ENCODE results near the gene PTK6.
A peak's percentile ranks its signal among the peaks of the same experiment; 100 is the strongest.
"Not testable (repeated sequence)": the region's sequence is repeated elsewhere in the genome, so short reads cannot be mapped to it uniquely, and the experiment has no call there.

Gene PTK6

DNA sequence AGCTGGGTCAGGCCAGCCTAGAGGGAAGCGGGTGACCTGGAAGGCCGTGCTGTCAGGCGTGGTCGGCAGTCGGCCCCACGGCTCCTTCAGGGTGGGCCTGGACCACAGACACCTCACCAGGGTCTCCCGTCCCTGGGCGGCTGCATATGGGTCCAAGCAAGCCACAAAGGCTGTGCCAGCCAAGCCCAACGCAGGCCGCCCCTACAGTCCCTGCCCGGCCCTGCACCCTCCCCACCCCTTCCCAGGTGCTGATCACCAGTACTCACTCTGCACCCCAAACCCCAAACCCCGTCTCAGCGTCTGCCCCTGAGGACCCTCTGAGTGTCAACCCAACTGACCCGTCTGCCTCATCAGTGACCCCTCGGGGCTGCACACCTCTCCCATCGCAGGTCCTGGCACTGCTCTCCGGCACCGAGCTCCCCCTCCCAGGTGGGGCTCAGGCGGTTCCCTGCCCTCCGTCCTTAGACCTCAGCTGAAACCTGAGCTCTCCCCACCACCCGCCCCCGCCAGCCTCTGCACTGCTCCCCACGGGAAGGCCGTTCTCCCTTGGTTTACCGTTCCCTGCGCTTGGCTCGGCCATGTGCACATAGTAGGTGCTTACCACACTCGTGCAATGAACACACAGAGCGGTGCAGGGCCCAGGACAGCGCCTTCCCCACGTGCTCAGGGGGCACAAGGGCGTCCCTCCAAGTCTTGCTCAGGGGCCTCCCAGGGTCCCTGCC, 18.1 kb downstream of the PTK6 start:
- no peak for DNase-seq
- in situ Hi-C loops (cut with MboI; ENCODE audit: low pct_unique_long_range_greater_than_20kb, low sequenced_read_pairs) = no loop called here

DNA sequence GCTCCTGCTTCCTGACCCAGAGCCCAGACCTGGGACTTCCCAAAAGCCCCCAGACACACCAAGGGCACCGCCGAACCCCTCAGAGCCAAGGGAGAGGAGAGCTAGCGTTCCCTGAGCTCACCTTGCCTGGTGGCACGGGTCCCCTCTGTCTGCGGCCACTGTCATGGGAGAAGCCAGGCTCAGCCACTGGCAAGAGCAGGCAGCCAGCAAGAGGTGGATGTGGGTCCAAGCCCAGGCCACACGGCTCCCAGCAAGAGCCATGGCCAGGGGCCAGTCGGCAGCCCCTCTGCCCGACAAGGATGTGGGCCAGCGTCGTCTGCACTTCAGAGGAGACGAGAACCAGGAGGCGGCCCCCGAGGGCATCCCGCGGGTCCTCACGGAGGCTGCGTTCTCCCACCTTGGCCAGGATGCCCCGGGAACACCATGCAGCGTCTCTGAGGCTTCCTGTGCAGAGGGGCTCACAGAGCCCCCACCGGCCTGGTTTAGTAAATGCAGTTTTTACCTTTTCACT, 18.8 kb downstream of the PTK6 start:
- DNase-seq = no peak
- in situ Hi-C loops (cut with MboI; ENCODE audit: low pct_unique_long_range_greater_than_20kb, low sequenced_read_pairs) = no loop called here

DNA sequence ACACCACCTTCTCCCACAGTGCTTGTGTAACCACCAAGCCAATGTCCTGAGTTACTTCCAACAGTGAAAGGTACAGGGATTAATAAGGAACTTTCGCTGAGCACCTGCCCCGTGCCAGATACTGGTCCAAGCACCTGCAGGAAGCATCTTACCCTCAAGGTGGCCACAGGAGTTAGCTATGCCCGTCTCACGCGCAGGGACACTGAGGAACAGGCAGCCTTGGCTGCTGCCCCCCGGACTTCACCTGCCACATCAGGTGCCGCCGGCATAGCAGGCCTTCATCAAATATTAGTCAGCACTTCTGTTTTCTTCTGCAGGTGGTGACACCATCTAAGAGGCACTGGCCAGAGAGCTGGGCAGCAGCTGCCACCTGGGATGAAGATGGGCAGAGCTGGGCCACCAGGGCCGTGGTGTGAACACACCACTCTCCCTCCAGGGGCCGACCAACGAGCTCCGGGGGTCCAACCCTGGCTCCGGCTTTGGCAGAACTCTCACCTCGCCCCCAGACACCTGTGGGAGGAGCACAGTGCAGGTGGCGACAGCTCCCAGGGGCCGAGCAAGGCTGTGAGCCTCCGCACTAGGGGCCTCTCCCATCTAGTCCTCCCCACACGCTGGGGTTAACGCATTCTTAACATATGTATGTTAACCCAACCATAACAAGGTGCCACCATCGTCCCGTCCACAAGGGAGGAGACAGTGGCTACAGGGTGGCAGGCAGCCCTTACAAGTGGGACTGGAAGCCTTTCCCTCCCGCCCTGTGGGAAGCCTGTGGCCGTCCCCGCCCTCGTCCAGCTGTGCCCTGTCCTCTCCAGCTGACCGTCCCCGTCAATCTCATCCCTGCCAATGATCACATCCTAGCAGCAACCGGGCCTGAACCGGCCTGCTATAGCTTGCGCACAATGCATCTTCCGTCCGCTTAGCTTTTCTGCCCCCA, 19.5 kb downstream of the PTK6 start:
- in situ Hi-C loops (cut with MboI; ENCODE audit: low pct_unique_long_range_greater_than_20kb, low sequenced_read_pairs) = no loop called here
- no peak for DNase-seq

DNA sequence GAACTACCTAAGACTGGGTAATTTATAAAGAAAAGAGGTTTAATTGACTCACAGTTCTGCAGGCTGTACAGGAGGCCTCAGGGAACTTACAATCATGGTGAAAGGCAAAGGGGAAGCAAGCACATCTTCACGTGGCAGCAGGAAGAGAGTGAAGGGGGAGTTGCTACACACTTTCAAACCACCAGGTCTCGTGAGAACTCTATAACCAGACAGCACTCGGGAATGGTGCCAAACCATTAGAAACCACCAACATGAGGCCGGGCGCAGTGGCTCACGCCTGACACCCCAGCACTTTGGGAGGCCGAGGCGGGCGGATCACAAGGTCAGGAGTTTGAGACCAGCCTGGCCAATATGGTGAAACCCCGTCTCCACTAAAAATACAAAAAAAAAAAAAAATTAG, 22.7 kb downstream of the PTK6 start:
- DNase-seq = peak; percentile 84
- in situ Hi-C loops (cut with MboI; ENCODE audit: low pct_unique_long_range_greater_than_20kb, low sequenced_read_pairs) = not testable (repeated sequence)

DNA sequence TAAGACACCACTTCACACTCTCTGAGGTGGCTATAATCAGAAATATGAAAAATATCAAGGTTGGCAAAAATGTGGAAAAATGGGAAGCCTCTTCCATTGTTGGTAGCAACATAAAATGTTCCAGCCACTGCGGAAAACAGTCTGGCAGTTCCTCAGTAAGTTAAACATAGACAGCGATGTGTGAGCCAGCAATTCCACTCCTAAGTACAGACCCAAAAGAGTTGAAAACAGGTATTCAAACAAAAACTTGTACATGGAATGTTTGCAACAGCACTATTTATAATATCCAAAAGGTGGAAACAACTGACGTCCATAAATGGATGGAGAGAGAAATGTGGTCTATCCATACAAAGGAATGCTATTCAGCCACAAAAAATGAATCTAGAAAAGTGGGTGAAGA, 24.0 kb downstream of the PTK6 start:
- DNase-seq = no peak
- in situ Hi-C loops (cut with MboI; ENCODE audit: low pct_unique_long_range_greater_than_20kb, low sequenced_read_pairs) = no loop called here

DNA sequence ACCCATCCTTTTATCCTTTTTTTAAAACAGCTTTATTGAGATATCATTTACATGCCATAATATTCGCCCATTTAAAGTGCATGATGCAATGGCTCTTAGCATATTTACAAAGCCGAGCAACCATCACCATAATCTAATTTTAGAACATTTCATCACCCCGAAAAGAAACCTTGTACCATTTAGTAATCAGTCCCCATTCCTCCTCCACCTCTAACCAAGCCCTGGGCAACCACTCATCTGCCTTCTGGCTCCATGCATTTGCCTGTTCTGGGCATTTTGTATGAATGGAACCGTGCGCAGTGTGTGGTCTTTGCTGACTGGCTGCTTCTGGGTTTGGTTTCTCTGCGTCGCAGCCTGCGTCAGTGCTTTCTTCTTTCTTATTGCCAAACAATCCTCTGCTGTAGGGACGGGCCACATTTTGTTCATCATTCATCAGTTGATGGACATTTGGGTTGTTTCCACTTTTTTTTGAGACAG, 28.1 kb downstream of the PTK6 start:
- DNase-seq = no peak
- in situ Hi-C loops (cut with MboI; ENCODE audit: low pct_unique_long_range_greater_than_20kb, low sequenced_read_pairs) = no loop called here

DNA sequence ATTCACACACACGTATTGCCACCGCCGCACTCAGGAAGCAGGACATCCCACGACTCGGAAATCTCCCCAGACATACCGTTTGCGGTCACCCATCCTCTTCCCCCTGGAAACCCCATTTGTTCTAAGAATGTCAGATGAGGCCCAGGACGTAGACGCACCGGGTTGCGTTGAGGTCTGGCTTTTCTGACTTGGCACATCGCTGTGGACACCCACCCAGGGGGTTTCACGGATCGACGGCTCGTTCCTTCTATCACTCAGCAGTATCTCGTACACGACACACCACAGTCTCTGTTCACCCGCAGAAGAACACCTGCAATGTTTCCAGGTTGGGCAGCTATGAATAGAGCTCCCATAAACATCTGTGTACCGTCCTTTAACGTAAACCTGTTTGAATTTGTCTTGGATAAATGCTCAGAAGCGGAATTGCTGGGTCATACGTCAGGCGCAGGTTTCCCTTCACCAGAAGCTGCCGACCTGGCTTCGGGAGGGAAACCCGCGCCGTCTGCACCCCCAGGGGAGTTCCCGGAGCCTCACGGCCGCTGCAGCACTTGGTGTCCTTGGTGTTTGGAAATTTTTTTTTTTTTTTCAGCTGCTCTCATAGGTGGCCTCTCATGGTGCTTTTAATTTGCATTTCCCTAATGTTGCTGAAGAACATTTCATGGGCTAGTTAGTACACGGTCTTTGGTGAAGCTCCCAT, 29.0 kb downstream of the PTK6 start:
- DNase-seq = peak; percentile 33
- in situ Hi-C loops (cut with MboI; ENCODE audit: low pct_unique_long_range_greater_than_20kb, low sequenced_read_pairs) = no loop called here

DNA sequence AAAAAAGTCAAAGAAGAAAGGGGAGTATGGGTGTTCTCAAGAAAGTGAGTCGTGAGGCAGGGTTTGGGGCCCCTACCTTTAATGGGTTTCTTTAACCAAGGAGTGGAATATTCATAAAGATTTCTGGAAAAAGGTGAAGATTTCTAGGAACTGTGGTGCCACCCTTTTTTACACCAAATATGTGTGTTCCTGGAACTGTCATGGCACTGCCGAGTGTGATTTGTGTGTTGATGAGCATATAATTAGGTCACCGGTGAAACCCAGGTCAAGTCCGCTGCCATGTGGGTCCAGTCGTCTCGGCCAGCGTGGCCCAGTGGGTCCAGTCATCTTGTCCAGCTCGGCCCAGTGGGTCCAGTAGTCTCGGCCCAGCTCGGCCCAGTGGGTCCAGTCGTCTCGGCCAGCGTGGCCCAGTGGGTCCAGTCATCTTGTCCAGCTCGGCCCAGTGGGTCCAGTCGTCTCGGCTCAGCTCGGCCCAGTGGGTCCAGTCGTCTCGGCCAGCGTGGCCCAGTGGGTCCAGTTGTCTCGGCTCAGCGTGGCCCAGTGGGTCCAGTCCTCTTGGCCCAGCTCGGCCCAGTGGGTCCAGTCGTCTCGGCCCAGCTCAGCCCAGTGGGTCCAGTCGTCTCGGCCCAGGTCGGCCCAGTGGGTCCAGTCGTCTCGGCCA, 30.0 kb downstream of the PTK6 start:
- in situ Hi-C loops (cut with MboI; ENCODE audit: low pct_unique_long_range_greater_than_20kb, low sequenced_read_pairs) = no loop called here
- DNase-seq = no peak

DNA sequence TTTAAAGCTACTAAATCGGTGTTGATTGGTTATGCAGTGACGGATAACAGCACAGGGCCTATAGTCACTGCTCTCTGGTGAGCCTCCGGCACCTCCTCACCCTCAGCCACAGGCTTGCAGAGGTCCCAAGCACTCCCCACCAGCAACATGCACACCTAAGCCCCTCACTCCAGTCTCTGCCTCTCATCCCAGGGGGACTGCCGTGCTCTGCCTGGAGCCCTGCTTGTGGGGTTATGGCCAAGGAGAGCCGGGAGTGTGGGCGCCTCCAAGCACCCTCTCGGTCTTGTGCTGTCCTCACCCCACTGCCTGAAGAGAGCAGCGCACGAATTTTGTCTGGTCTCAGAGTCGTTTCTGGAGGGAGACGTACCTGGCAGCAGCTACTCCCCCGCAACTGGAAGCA, 31.5 kb downstream of the PTK6 start:
- no peak for DNase-seq
- in situ Hi-C loops (cut with MboI; ENCODE audit: low pct_unique_long_range_greater_than_20kb, low sequenced_read_pairs) = no loop called here

DNA sequence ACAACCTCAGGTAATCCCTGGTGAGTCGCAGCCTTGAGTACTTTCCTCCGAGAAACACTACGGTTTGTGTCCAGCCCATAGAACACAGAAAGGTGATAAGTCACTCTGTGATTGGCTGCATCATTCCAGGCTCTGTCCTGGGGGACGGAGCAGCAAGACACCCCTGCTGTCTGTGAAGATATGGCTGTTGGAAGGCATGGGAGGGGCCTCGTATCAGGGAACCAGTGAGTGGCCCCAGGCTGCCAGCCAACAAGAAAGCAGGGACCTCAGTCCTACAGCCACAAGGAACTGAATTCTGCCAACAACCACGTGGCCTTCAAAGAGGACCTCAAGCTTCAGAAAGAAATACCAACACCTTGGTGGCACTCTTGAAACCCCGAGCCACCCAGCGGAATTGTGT, 31.9 kb downstream of the PTK6 start:
- in situ Hi-C loops (cut with MboI; ENCODE audit: low pct_unique_long_range_greater_than_20kb, low sequenced_read_pairs) = no loop called here
- DNase-seq = no peak

DNA sequence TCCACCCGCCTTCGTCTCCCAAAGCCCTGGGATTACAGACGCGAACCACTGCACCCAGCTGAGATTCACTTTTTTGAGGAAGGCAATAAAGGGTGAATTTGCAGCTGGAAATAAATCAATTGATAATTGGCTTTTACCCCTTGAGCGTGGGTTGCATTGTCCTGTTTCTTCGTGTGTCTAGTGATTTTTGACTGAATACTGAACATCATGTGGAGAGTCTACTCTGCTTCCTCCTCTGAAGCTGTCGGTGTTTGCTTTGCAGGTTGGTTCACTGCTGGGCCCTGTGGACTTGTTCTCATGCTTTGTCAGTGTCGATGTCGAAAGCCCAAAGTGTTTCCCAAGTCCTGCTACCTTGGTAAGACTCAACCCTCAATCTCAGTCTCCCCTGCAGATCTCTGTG, 32.5 kb downstream of the PTK6 start:
- DNase-seq = no peak
- in situ Hi-C loops (cut with MboI; ENCODE audit: low pct_unique_long_range_greater_than_20kb, low sequenced_read_pairs) = no loop called here

DNA sequence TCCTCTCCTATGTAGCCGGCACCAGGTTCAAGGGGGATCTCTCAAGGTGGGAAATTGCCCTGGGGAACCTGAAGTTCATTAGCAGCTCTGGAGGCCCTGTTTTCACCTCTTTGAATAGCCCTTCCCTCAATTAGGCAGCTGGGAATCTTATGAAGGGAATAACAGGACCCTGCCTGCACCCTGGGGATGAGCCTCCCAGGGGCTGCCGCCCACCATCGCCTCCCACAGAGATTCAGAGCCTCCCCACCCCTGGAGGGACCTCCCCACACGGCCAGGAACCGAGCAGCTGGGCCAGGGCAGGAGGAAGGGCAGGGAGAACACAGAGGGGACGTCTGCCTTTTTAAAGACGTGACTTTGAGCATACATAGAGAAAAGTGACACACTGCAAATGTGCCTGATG, 33.7 kb downstream of the PTK6 start:
- no peak for DNase-seq
- in situ Hi-C loops (cut with MboI; ENCODE audit: low pct_unique_long_range_greater_than_20kb, low sequenced_read_pairs) = no loop called here

DNA sequence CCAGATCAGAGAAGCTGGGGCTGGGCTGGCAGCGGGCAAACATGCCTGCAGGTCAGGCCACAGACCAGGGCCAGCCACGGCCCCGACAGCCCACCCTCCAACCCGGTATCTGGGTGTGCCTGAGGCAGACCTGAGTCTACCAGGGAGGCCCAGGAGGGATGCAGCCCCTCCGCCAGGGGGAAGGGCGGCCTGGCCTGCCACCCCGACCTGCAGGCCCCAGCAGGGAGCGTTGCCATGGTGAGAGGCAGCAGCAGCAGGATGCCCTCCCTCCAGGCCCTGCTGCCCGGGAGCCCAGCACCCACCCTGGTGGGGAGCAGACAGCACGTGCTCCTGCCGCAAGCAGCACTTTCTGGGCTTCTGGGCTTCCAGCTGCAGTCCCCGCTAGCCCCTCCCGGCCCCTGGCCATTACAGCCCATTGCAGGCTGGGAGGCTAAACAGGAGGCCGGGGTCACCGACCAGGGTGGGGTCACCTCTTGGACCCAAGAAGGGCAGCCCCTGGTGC, 34.5 kb downstream of the PTK6 start:
- in situ Hi-C loops (cut with MboI; ENCODE audit: low pct_unique_long_range_greater_than_20kb, low sequenced_read_pairs) = no loop called here
- DNase-seq = no peak

DNA sequence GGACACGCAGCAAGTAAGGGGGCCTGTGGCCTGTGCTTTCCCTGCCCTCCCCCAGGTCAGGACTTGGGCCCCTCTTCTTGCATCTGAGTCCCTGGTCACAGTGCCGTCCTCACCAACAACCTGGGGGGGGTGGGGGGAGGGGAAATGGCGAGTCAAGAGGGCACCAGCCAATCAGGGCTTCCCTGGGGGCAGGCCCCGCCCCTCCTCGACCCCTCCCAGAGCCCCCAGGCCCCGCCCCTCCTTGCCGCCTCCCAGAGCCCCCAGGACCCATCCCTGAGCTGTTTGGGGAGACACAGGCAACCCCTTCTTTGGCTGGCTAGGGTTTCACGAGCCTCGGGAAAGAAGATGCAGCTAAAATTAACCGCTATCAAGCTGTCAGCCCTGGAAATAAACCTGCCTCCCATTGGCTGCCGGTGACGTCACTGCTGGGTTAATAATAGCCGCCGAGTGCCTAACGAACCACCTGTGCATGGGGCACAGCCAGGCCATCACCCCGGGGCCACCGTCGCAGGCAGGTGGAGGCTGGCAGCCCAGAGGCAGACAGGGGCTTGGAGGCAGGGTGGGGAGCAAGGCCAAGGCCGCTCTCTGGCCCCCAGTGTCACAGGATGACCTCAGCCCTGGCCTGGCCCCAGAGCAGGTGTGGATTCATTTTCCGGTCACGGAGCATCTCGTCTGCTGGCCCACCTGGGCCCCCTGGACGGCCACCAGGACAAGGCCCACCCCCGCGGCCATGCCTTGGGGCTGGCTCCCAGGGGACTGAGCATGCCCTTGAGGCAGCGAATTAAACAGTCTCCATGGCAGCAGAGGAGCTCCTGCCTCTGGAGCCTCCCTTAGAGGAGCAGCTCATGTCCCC, 35.1 kb downstream of the PTK6 start:
- no peak for DNase-seq
- in situ Hi-C loops (cut with MboI; ENCODE audit: low pct_unique_long_range_greater_than_20kb, low sequenced_read_pairs) = no loop called here

DNA sequence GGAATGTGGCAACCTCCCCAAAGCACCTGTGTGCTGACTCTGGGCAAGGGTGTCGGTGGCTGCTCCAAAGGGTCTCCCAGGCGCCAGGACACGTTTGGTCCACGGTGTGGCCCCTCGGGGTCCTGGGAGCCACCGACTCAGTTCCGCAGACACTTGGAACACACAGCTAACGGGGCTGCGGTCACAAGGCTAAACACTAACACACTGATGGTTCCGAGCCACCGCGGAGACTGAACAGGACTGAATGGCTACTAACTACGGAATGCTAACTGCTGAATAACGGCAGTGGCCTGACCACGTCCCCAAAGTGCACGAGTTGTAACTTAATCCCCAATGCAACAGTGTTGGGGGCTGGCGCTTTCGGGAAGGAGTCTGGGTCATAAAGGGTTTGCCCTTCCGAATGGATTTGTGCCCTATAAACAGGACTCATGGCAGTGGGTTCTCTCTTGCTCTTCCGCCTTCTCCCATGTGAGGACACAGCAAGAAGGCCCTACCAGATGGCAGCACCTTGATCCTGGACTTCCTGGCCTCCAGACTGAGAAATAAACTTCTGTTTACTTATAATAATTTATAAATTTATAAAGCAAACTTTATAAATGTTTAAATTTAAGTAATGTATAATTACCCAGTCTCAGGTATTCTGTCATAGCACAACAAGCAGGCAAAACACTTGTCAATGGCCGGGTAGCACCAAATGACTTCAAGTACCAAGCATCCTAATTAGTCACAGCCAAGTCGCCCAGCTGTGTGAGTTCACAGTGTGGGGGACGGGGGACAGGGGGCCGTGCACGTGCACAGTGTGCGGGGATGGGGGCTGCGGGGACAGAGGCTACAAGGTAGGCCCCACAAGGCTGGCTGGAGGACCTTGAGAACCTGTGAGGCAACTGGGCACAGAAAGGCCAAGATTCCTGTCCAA, 36.0 kb downstream of the PTK6 start:
- in situ Hi-C loops (cut with MboI; ENCODE audit: low pct_unique_long_range_greater_than_20kb, low sequenced_read_pairs) = no loop called here
- DNase-seq = no peak

DNA sequence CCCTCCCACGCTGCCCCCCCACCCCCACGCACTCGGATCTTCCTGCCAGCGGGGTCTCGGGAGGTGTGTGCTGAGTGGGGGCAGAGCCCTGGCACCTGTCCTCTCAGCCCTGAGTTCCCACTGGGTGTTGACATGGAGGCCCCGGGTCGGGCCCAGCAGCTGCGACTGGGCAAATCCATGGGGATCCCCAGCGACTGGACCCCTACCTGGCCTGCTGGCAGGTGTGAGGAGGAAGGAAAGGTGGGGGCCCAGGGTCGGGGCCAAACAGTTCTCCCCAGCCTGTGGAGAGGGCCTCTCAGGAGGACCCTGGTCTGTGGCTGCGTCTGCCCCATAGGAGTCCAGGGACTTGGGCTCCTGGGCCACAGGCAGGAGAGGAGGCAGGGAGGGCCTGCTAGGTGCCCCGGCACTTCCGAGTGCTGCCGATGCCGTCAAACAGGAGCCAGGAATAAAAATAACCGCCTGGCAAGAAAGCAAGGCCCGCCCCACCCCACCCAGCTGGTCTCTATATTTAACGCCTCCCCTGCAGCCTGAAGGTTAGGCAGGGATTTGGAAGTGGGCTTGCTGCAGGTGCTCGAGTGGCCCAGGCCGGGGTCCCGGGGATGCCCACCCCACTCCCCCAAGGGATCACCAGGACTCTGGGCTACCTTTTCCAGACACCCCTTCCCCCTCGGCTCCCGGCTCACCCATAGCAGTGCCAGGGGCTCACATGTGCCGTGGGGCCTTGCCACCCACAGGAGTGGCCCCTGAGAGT, 36.9 kb downstream of the PTK6 start:
- in situ Hi-C loops (cut with MboI; ENCODE audit: low pct_unique_long_range_greater_than_20kb, low sequenced_read_pairs) = no loop called here
- no peak for DNase-seq
